ENCODE results near the gene NUP54.

- TF ChIP-seq CTCF (IDR thresholded peaks at IDR 0.05; ENCODE audit: low read length): no peak
- no peak for TF ChIP-seq EZH2 (optimal IDR thresholded peaks at IDR 0.05; ENCODE audit: low read depth, low read length)
Observed at GRCh38 chr4:76088719-76089118, 59.5 kb downstream of the NUP54 start.
